Fibroblast of villous mesenchyme (primary cell): ENCODE data around the gene CCR6. TPM values are rescaled to one million over a fixed set of nuclear protein-coding genes. Genes with fewer than 3 reads are reported as not detected.

Experiments used
- DNase-seq: peaks from one replicate; pipeline ENCODE4 v3.0.0-alpha.2; 2010; ENCODE audit warnings: low read depth
- H3K4me3 ChIP-seq: 2 replicates; pipeline ENCODE4 v1.5.1; 2011; ENCODE audit warnings: low read depth, mild to moderate bottlenecking, low read length
- CTCF ChIP-seq: IDR thresholded peaks from 2 replicates; pipeline ENCODE4 v1.5.1; 2012; ENCODE audit warnings: low read depth, mild to moderate bottlenecking, low read length; ENCODE audit not compliant: insufficient read depth
- total RNA-seq: library from RNA; depleted of rRNA; stranded (reverse); fragments of >200 nt; gene quantifications from 2 replicates; pipeline ENCODE4 v1.2.3, GENCODE V29; 2012

Gene CCR6
- total RNA-seq, 1 donor = not detected

DNA sequence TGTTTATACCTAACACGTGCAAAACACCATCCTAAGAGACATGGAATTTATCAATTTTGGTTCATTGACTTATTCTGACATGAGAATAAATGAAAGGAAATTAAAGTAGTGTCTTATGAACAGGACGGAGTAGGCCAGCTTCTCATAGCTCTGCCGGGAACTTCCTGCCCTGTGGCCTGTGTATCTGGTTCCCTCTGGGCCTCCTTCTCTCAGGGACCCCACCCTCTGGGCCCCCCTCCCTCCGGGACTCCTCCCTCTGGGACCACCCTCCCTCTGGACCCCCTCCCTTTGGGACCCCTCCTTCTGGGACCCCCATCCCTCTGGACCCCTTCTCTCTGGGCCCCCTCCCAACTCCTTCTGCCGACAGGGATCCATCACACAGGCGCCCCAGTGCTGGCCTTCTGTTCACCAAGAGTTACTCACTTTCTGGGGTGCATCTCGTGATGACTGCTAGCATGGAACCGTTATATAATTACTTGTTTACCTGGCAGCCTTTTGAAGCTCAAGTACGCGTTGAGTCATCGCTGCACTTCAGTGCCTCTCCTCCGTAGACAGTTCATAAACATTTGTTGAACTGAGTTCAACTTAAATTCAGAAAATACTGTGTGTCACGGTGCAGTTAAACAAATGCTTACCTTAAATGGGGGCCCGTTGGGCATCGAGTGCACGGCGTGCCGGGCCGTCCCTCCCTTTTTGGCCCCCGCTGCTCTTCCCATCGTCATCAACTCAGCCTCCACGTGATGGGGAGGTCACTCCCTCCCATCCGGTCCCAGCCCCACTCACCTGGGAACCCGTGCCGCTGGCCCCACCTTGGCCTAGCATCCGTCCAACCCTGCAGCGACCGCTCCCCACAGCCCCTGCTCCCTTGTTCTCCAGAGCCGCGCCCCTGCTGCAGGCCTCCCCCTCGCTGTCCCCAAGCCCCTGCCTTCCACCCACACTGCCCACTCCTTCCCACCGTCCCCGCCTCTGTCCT lies 8.1 kb downstream of the CCR6 start:
- no peak overlapping the region for H3K4me3 ChIP-seq
- DNase-seq = no peak
- TF ChIP-seq CTCF = no peak

GRCh38 chr6:167134448-167135328 lies 11.8 kb downstream of the CCR6 start:
- no peak for DNase-seq
- no peak for TF ChIP-seq CTCF
- H3K4me3 ChIP-seq = no peak overlapping the region

DNA sequence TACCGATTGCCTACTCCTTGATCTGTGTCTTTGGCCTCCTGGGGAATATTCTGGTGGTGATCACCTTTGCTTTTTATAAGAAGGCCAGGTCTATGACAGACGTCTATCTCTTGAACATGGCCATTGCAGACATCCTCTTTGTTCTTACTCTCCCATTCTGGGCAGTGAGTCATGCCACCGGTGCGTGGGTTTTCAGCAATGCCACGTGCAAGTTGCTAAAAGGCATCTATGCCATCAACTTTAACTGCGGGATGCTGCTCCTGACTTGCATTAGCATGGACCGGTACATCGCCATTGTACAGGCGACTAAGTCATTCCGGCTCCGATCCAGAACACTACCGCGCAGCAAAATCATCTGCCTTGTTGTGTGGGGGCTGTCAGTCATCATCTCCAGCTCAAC lies 13.5 kb downstream of the CCR6 start:
- H3K4me3 ChIP-seq = no peak overlapping the region
- no peak for TF ChIP-seq CTCF

GRCh38 chr6:167137081-167137480 lies 14.2 kb downstream of the CCR6 start:
- DNase-seq = no peak
- H3K4me3 ChIP-seq = no peak overlapping the region
- no peak for TF ChIP-seq CTCF

More for the DNA sequence above, 13.5 kb downstream of the CCR6 start:
- no peak for DNase-seq

- no peak for TF ChIP-seq CTCF
- DNase-seq = no peak
- H3K4me3 ChIP-seq = no peak overlapping the region
Measured at GRCh38 chr6:167137881-167138280, 15.0 kb downstream of the CCR6 start.

- no peak for DNase-seq
- no peak for TF ChIP-seq CTCF
- H3K4me3 ChIP-seq = no peak overlapping the region
Measured at GRCh38 chr6:167139761-167140160, 16.9 kb downstream of the CCR6 start.
